HEK293T (cell line): ENCODE data around the gene NTN1.

Source experiments
- FOXA1 ChIP-seq: fragments of 450-650 bp; IDR thresholded peaks from 2 replicates; pipeline ENCODE4 v1.6.1; 2016; ENCODE audit warnings: mild to moderate bottlenecking
- FOXK2 ChIP-seq: fragments of 450-650 bp; IDR thresholded peaks from 2 replicates; pipeline ENCODE4 v1.6.1; 2016; ENCODE audit warnings: mild to moderate bottlenecking
- FOXM1 ChIP-seq: fragments of 450-650 bp; IDR thresholded peaks from 2 replicates; pipeline ENCODE4 v1.6.1; 2017; ENCODE audit warnings: mild to moderate bottlenecking, borderline replicate concordance
- HDGF ChIP-seq: fragments of 450-650 bp; IDR thresholded peaks from 2 replicates; pipeline ENCODE4 v1.6.1; 2017; ENCODE audit warnings: antibody characterized with exemption, borderline replicate concordance
- LEF1 ChIP-seq: fragments of 450-650 bp; IDR thresholded peaks from 2 replicates; pipeline ENCODE4 v1.6.1; 2017; ENCODE audit warnings: mild to moderate bottlenecking, borderline replicate concordance
- SP1 ChIP-seq: fragments of 450-650 bp; IDR thresholded peaks from 2 replicates; pipeline ENCODE4 v1.6.1; 2017
- TARDBP ChIP-seq: fragments of 450-650 bp; IDR thresholded peaks from 2 replicates; pipeline ENCODE4 v1.6.1; 2016
- ZNF384 ChIP-seq: fragments of 450-650 bp; IDR thresholded peaks from 2 replicates; pipeline ENCODE4 v1.6.1; 2016
- TF ChIP-seq, protein P1 (sequence below): fragments of 450-650 bp; IDR thresholded peaks from 2 replicates; pipeline ENCODE4 v1.6.1; 2016

DNA sequence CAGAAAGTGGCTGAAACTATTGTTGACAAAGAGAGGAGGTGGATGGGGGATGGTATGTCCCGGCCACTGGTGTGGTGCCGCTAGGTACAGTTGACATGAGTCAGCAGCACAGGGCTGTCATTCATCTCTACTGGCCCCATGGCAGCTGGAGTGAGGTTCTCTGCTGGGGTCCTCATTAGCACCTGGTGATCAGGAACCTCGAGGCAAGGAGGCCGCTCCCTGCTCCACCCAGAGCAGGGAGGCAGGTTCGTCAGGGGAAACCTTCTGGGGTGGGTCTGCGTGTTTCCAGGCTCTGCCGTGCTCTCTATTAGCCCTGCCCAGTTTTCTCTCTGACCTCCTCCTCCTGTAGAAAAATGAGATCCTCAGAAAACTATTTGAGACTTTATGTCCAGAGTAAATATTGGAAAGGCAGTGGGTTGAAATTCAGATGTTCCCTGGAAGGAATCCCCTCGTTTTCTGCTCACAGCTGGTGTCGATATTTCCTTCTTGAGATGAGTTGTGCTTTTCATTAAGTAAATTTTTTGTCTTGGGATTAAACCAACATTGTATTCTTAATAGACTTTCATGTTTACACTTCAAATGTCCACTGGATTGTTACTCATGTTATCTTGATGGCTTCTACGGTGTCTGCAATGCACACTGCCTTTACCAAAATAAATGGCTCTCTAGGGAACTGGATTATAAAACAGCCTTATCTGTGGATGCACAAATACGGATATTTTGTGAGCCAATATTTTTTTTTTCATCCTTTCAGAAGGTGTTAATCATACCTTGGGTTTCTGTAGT lies 7.1 kb downstream of the NTN1 start:
- TF ChIP-seq SP1 = no peak
- TF ChIP-seq ZNF384 = no peak
- TF ChIP-seq TARDBP = no peak
- TF ChIP-seq HDGF = no peak
- TF ChIP-seq LEF1 = no peak
- TF ChIP-seq FOXA1 = no peak
- TF ChIP-seq FOXK2 = no peak
- TF ChIP-seq, protein P1, sequence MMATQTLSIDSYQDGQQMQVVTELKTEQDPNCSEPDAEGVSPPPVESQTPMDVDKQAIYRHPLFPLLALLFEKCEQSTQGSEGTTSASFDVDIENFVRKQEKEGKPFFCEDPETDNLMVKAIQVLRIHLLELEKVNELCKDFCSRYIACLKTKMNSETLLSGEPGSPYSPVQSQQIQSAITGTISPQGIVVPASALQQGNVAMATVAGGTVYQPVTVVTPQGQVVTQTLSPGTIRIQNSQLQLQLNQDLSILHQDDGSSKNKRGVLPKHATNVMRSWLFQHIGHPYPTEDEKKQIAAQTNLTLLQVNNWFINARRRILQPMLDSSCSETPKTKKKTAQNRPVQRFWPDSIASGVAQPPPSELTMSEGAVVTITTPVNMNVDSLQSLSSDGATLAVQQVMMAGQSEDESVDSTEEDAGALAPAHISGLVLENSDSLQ = peak; percentile 92
- TF ChIP-seq FOXM1 = no peak
